ENCODE measurements around the gene ZBTB38. TPM values are rescaled to one million over a fixed set of nuclear protein-coding genes. Genes with fewer than 3 reads are reported as not detected.
A peak's percentile ranks its signal among the peaks of the same experiment; 100 is the strongest.

Gene ZBTB38
- total and polyA plus RNA-seq, 2 of the 13 experiments (the other 11 are each of a cell fraction or from before 2014, with no cell fraction given), result 26.8 to 51.7 TPM

DNA sequence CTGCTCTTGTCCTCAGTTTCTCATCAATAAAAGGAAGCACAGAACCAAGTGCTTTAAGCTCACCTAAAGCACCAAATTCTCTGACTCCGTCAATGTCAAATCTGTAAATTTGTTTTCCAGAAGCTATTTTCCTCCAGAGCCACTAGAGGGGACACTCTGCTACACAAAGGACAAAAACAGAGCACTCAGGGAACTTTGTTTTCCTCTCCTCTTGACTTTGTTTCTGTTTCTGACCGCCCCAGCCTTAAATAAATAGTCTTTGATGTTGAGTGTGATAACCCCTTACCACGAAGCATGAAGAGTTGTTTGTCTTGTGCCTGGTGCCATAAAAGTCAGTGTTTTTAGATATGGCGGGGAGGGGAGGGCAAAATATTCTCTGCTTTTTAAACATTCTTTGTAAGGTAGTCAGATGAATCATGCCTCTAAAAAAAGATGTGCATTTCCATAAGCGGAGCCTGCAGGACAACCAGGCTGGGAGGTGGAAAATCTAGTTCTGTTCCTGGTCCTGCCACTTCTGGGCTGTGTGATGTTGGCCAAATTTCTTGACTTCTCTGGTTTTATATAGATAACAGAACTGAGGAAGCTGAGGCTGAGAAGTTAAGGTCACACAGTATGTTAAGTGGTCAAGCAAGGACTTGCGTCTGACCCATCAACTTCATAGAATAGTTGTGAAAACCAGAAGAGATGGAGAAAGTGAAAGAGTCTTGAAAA is 7.3 kb upstream of the ZBTB38 start (continued):
- no peak for TF ChIP-seq PRMT3 (CRISPR knock-in tag; IDR thresholded peaks at IDR 0.05; ENCODE audit: borderline replicate concordance, low read depth)
- TF ChIP-seq, protein P1, sequence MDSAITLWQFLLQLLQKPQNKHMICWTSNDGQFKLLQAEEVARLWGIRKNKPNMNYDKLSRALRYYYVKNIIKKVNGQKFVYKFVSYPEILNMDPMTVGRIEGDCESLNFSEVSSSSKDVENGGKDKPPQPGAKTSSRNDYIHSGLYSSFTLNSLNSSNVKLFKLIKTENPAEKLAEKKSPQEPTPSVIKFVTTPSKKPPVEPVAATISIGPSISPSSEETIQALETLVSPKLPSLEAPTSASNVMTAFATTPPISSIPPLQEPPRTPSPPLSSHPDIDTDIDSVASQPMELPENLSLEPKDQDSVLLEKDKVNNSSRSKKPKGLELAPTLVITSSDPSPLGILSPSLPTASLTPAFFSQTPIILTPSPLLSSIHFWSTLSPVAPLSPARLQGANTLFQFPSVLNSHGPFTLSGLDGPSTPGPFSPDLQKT (CRISPR knock-in tag; IDR thresholded peaks at IDR 0.05; ENCODE audit: borderline replicate concordance), result no peak
- peak; percentile 90 for TF ChIP-seq ZBTB20 (CRISPR knock-in tag; IDR thresholded peaks at IDR 0.05; ENCODE audit: borderline replicate concordance, low read depth)
- TF ChIP-seq, protein P2, sequence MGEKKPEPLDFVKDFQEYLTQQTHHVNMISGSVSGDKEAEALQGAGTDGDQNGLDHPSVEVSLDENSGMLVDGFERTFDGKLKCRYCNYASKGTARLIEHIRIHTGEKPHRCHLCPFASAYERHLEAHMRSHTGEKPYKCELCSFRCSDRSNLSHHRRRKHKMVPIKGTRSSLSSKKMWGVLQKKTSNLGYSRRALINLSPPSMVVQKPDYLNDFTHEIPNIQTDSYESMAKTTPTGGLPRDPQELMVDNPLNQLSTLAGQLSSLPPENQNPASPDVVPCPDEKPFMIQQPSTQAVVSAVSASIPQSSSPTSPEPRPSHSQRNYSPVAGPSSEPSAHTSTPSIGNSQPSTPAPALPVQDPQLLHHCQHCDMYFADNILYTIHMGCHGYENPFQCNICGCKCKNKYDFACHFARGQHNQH (CRISPR knock-in tag; IDR thresholded peaks at IDR 0.05), result no peak
- TF ChIP-seq, protein P3, sequence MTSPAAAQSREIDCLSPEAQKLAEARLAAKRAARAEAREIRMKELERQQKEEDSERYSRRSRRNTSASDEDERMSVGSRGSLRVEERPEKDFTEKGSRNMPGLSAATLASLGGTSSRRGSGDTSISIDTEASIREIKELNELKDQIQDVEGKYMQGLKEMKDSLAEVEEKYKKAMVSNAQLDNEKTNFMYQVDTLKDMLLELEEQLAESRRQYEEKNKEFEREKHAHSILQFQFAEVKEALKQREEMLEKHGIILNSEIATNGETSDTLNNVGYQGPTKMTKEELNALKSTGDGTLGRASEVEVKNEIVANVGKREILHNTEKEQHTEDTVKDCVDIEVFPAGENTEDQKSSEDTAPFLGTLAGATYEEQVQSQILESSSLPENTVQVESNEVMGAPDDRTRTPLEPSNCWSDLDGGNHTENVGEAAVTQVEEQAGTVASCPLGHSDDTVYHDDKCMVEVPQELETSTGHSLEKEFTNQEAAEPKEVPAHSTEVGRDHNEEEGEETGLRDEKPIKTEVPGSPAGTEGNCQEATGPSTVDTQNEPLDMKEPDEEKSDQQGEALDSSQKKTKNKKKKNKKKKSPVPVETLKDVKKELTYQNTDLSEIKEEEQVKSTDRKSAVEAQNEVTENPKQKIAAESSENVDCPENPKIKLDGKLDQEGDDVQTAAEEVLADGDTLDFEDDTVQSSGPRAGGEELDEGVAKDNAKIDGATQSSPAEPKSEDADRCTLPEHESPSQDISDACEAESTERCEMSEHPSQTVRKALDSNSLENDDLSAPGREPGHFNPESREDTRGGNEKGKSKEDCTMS (CRISPR knock-in tag; conservative IDR thresholded peaks at IDR 0.05), result no peak
- no peak for TF ChIP-seq ZNF552 (CRISPR knock-in tag; IDR thresholded peaks at IDR 0.05; ENCODE audit: borderline replicate concordance)
- peak; percentile 71; the same call in 1 of the 2 replicates for TF ChIP-seq KAT8 (CRISPR knock-in tag; IDR thresholded peaks at IDR 0.05)
- TF ChIP-seq ZNF501 (CRISPR knock-in tag; IDR thresholded peaks at IDR 0.05), result 0 out of 2 replicates have a peak, but pooled peaks have one; percentile 22
- TF ChIP-seq, protein P4, sequence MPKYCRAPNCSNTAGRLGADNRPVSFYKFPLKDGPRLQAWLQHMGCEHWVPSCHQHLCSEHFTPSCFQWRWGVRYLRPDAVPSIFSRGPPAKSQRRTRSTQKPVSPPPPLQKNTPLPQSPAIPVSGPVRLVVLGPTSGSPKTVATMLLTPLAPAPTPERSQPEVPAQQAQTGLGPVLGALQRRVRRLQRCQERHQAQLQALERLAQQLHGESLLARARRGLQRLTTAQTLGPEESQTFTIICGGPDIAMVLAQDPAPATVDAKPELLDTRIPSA (CRISPR knock-in tag; IDR thresholded peaks at IDR 0.05; ENCODE audit: borderline replicate concordance), result no peak
- peak; percentile 98 for TF ChIP-seq SMC3 (IDR thresholded peaks at IDR 0.05; ENCODE audit: low read length)
- TF ChIP-seq STAG1 (CRISPR knock-in tag; IDR thresholded peaks at IDR 0.05), result peak; percentile 91
- 0 out of 2 replicates have a peak, but pooled peaks have one; percentile 20 for TF ChIP-seq SSRP1 (CRISPR knock-in tag; IDR thresholded peaks at IDR 0.05)
- TF ChIP-seq SETDB1 (CRISPR knock-in tag; IDR thresholded peaks at IDR 0.05; ENCODE audit: borderline replicate concordance), result no peak
- no peak for TF ChIP-seq PCBP2 (optimal IDR thresholded peaks at IDR 0.05; ENCODE audit: low read depth, low read length, poor library complexity, severe bottlenecking)
- TF ChIP-seq, protein P5, sequence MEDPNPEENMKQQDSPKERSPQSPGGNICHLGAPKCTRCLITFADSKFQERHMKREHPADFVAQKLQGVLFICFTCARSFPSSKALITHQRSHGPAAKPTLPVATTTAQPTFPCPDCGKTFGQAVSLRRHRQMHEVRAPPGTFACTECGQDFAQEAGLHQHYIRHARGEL (CRISPR knock-in tag; IDR thresholded peaks at IDR 0.05), result no peak
- TF ChIP-seq TCF7 (IDR thresholded peaks at IDR 0.05; ENCODE audit: low read depth), result peak; percentile 94
- peak; percentile 69 for TF ChIP-seq TEAD3 (CRISPR knock-in tag; optimal IDR thresholded peaks at IDR 0.05; ENCODE audit: borderline replicate concordance)
- no peak for TF ChIP-seq ZNF790 (CRISPR knock-in tag; IDR thresholded peaks at IDR 0.05; ENCODE audit: borderline replicate concordance)
- TF ChIP-seq, protein P6, sequence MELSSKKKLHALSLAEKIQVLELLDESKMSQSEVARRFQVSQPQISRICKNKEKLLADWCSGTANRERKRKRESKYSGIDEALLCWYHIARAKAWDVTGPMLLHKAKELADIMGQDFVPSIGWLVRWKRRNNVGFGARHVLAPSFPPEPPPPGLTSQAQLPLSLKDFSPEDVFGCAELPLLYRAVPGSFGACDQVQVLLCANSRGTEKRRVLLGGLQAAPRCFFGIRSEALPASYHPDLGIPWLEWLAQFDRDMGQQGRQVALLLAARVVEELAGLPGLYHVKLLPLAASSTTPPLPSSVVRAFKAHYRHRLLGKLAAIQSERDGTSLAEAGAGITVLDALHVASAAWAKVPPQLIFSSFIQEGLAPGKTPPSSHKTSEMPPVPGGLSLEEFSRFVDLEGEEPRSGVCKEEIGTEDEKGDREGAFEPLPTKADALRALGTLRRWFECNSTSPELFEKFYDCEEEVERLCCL (CRISPR knock-in tag; IDR thresholded peaks at IDR 0.05; ENCODE audit: borderline replicate concordance), result no peak
- TF ChIP-seq, protein P7, sequence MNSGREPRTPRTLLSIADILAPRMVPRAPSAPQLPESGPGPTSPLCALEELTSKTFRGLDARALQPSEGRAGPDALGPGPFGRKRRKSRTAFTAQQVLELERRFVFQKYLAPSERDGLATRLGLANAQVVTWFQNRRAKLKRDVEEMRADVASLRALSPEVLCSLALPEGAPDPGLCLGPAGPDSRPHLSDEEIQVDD (CRISPR knock-in tag; IDR thresholded peaks at IDR 0.05; ENCODE audit: borderline replicate concordance), result no peak

Measured in HepG2 (cell line).